GM23338 (cell line): ENCODE measurements around the gene SREK1IP1.

Experiments
- CREB1 ChIP-seq: fragments of 250-450 bp; sonication (Bioruptor Pico); IDR thresholded peaks from 2 replicates; pipeline ENCODE4 v1.5.0; 2020; ENCODE audit warnings: low read depth, mild to moderate bottlenecking, moderate library complexity
- EZH2 ChIP-seq: fragments of 200-600 bp; sonication (generic); IDR thresholded peaks from one replicate; pipeline ENCODE4 v1.8.0; 2017; ENCODE audit warnings: antibody characterized with exemption, mild to moderate bottlenecking, low read depth; ENCODE audit not compliant: unreplicated experiment
- EZH2phosphoT487 ChIP-seq: fragments of 200-600 bp; sonication (generic); IDR thresholded peaks from one replicate; pipeline ENCODE4 v1.8.1; 2018; ENCODE audit warnings: antibody characterized with exemption; ENCODE audit not compliant: unreplicated experiment
- JUNB ChIP-seq: IDR thresholded peaks from one replicate; pipeline ENCODE4 v1.6.1; 2016; ENCODE audit warnings: antibody characterized with exemption; ENCODE audit not compliant: unreplicated experiment
- NANOG ChIP-seq: IDR thresholded peaks from 2 replicates; pipeline ENCODE4 v1.6.1; 2016; ENCODE audit warnings: antibody characterized with exemption, borderline replicate concordance
- POLR2AphosphoS5 ChIP-seq: IDR thresholded peaks from 2 replicates; pipeline ENCODE4 v1.6.1; 2016; ENCODE audit warnings: antibody characterized with exemption, low read depth
- TF ChIP-seq, protein P1 (sequence below): IDR thresholded peaks from one replicate; pipeline ENCODE4 v1.6.1; 2018; ENCODE audit warnings: antibody characterized with exemption; ENCODE audit not compliant: unreplicated experiment
- TF ChIP-seq, protein P2 (sequence below), 2 experiments: fragments of 200-600 bp in 1 of 2; sonication (generic) in 1 of 2; conservative IDR thresholded peaks; 2 replicates each; pipeline versions ENCODE4 v1.5.1 to v1.6.1; 2016 to 2017; ENCODE audit warnings: antibody characterized with exemption in 2 of 2, low read depth in 2 of 2, mild to moderate bottlenecking in 2 of 2, moderate library complexity in 1 of 2
- TF ChIP-seq, protein P3 (sequence below): fragments of 250-450 bp; sonication (Bioruptor Pico); IDR thresholded peaks from 2 replicates; pipeline ENCODE4 v1.5.0; 2020; ENCODE audit warnings: mild to moderate bottlenecking, moderate library complexity

DNA sequence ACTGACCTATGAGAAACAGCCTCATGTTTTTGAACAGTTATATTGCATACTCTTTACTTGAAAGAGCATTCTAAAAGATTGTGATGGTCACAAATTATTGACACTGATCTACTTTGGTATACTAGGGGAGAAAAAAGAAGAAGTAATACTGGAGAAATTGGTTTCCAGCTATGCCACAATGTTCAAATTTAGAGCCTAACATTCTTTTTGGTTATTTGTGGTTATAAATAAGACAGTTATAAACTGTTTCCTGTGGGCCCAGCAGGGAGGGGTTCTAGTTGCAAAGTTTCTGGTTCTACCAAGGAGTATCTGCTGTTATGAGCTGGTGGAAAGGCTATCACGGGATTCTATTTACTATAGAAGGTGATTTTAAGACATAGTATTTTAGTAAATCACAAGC, 5.0 kb upstream of the SREK1IP1 start:
- TF ChIP-seq, protein P1, sequence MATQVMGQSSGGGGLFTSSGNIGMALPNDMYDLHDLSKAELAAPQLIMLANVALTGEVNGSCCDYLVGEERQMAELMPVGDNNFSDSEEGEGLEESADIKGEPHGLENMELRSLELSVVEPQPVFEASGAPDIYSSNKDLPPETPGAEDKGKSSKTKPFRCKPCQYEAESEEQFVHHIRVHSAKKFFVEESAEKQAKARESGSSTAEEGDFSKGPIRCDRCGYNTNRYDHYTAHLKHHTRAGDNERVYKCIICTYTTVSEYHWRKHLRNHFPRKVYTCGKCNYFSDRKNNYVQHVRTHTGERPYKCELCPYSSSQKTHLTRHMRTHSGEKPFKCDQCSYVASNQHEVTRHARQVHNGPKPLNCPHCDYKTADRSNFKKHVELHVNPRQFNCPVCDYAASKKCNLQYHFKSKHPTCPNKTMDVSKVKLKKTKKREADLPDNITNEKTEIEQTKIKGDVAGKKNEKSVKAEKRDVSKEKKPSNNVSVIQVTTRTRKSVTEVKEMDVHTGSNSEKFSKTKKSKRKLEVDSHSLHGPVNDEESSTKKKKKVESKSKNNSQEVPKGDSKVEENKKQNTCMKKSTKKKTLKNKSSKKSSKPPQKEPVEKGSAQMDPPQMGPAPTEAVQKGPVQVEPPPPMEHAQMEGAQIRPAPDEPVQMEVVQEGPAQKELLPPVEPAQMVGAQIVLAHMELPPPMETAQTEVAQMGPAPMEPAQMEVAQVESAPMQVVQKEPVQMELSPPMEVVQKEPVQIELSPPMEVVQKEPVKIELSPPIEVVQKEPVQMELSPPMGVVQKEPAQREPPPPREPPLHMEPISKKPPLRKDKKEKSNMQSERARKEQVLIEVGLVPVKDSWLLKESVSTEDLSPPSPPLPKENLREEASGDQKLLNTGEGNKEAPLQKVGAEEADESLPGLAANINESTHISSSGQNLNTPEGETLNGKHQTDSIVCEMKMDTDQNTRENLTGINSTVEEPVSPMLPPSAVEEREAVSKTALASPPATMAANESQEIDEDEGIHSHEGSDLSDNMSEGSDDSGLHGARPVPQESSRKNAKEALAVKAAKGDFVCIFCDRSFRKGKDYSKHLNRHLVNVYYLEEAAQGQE, result no peak
- TF ChIP-seq, protein P2, sequence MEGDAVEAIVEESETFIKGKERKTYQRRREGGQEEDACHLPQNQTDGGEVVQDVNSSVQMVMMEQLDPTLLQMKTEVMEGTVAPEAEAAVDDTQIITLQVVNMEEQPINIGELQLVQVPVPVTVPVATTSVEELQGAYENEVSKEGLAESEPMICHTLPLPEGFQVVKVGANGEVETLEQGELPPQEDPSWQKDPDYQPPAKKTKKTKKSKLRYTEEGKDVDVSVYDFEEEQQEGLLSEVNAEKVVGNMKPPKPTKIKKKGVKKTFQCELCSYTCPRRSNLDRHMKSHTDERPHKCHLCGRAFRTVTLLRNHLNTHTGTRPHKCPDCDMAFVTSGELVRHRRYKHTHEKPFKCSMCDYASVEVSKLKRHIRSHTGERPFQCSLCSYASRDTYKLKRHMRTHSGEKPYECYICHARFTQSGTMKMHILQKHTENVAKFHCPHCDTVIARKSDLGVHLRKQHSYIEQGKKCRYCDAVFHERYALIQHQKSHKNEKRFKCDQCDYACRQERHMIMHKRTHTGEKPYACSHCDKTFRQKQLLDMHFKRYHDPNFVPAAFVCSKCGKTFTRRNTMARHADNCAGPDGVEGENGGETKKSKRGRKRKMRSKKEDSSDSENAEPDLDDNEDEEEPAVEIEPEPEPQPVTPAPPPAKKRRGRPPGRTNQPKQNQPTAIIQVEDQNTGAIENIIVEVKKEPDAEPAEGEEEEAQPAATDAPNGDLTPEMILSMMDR (conservative IDR thresholded peaks at IDR 0.05; ENCODE audit: low read depth in 2 of 2), result no peak
- TF ChIP-seq EZH2 (no peak), CREB1 (CRISPR knock-in tag) (no peak), POLR2AphosphoS5 (no peak), NANOG (no peak), EZH2phosphoT487 (no peak), JUNB (no peak)
- TF ChIP-seq, protein P3, sequence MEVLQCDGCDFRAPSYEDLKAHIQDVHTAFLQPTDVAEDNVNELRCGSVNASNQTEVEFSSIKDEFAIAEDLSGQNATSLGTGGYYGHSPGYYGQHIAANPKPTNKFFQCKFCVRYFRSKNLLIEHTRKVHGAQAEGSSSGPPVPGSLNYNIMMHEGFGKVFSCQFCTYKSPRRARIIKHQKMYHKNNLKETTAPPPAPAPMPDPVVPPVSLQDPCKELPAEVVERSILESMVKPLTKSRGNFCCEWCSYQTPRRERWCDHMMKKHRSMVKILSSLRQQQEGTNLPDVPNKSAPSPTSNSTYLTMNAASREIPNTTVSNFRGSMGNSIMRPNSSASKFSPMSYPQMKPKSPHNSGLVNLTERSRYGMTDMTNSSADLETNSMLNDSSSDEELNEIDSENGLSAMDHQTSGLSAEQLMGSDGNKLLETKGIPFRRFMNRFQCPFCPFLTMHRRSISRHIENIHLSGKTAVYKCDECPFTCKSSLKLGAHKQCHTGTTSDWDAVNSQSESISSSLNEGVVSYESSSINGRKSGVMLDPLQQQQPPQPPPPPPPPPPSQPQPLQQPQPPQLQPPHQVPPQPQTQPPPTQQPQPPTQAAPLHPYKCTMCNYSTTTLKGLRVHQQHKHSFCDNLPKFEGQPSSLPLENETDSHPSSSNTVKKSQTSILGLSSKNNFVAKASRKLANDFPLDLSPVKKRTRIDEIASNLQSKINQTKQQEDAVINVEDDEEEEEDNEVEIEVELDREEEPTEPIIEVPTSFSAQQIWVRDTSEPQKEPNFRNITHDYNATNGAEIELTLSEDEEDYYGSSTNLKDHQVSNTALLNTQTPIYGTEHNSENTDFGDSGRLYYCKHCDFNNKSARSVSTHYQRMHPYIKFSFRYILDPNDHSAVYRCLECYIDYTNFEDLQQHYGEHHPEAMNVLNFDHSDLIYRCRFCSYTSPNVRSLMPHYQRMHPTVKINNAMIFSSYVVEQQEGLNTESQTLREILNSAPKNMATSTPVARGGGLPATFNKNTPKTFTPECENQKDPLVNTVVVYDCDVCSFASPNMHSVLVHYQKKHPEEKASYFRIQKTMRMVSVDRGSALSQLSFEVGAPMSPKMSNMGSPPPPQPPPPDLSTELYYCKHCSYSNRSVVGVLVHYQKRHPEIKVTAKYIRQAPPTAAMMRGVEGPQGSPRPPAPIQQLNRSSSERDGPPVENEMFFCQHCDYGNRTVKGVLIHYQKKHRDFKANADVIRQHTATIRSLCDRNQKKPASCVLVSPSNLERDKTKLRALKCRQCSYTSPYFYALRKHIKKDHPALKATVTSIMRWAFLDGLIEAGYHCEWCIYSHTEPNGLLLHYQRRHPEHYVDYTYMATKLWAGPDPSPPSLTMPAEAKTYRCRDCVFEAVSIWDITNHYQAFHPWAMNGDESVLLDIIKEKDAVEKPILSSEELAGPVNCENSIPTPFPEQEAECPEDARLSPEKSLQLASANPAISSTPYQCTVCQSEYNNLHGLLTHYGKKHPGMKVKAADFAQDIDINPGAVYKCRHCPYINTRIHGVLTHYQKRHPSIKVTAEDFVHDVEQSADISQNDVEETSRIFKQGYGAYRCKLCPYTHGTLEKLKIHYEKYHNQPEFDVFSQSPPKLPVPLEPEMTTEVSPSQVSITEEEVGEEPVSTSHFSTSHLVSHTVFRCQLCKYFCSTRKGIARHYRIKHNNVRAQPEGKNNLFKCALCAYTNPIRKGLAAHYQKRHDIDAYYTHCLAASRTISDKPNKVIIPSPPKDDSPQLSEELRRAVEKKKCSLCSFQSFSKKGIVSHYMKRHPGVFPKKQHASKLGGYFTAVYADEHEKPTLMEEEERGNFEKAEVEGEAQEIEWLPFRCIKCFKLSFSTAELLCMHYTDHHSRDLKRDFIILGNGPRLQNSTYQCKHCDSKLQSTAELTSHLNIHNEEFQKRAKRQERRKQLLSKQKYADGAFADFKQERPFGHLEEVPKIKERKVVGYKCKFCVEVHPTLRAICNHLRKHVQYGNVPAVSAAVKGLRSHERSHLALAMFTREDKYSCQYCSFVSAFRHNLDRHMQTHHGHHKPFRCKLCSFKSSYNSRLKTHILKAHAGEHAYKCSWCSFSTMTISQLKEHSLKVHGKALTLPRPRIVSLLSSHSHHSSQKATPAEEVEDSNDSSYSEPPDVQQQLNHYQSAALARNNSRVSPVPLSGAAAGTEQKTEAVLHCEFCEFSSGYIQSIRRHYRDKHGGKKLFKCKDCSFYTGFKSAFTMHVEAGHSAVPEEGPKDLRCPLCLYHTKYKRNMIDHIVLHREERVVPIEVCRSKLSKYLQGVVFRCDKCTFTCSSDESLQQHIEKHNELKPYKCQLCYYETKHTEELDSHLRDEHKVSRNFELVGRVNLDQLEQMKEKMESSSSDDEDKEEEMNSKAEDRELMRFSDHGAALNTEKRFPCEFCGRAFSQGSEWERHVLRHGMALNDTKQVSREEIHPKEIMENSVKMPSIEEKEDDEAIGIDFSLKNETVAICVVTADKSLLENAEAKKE (CRISPR knock-in tag), result no peak
